SK-N-MC (cell line): ENCODE data around the gene ZDHHC20.

Experiments
- DNase-seq: peaks from one replicate; pipeline ENCODE4 v3.0.0-alpha.2; 2011; ENCODE audit warnings: low read depth, low spot score
- H3K27ac ChIP-seq: fragments of 200-600 bp; sonication (generic); 2 replicates; pipeline ENCODE4 v1.5.1; 2016; ENCODE audit warnings: mixed run types
- H3K36me3 ChIP-seq: fragments of 200-600 bp; sonication (generic); 2 replicates; pipeline ENCODE4 v1.6.1; 2017; ENCODE audit warnings: antibody characterized with exemption, low read length, mixed read lengths; ENCODE audit not compliant: insufficient read depth
- H3K4me3 ChIP-seq: fragments of 200-600 bp; sonication (generic); 2 replicates; pipeline ENCODE4 v1.5.1; 2016
- H3K9ac ChIP-seq: fragments of 200-600 bp; sonication (generic); 2 replicates; pipeline ENCODE4 v1.8.0; 2017; ENCODE audit warnings: mixed run types, mixed read lengths; ENCODE audit not compliant: insufficient read length
- H3K9me3 ChIP-seq: fragments of 200-600 bp; sonication (generic); 2 replicates; pipeline ENCODE4 v1.6.1; 2017; ENCODE audit warnings: low read depth, mild to moderate bottlenecking, antibody characterized with exemption, low read length, moderate library complexity, mixed read lengths
- EZH2 ChIP-seq: fragments of 200-600 bp; sonication (generic); IDR thresholded peaks from one replicate; pipeline ENCODE4 v1.6.1; 2017; ENCODE audit warnings: antibody characterized with exemption
- FOXP2 ChIP-seq: optimal IDR thresholded peaks from 2 replicates; pipeline ENCODE3; 2011; ENCODE audit warnings: mild to moderate bottlenecking, moderate library complexity; ENCODE audit not compliant: insufficient read depth; ENCODE audit errors: extremely low read length, control extremely low read depth
- POLR2AphosphoS5 ChIP-seq: IDR thresholded peaks from 2 replicates; pipeline ENCODE4 v1.6.1; 2012; ENCODE audit warnings: mild to moderate bottlenecking, low read depth, low read length, borderline replicate concordance

The ZDHHC20 gene

GRCh38 chr13:21328201-21328600 lies 130.9 kb downstream of the ZDHHC20 start:
- peak overlapping the region; percentile 40; the same call in 1 of the 2 replicates for H3K4me3 ChIP-seq
- no peak overlapping the region for H3K9ac ChIP-seq
- no peaks in the 10 kb centered on the region for H3K36me3 ChIP-seq
- no peak overlapping the region for H3K27ac ChIP-seq
- TF ChIP-seq FOXP2 (no peak), POLR2AphosphoS5 (no peak), EZH2 (no peak)
- H3K9me3 ChIP-seq, result no peaks in the 10 kb centered on the region
- DNase-seq, result no peak

GRCh38 chr13:21326155-21327031 lies 132.7 kb downstream of the ZDHHC20 start:
- Histone ChIP-seq H3K27ac (peak overlapping the region; percentile 38; the same call in 1 of the 2 replicates), H3K36me3 (no peaks in the 10 kb centered on the region), H3K4me3 (peak overlapping the region; percentile 71), H3K9ac (no peak overlapping the region), H3K9me3 (no peaks in the 10 kb centered on the region)
- DNase-seq, result peak; percentile 63
- TF ChIP-seq EZH2 (no peak), FOXP2 (peak; percentile 67)

- no peak overlapping the region for H3K27ac ChIP-seq
- no peak overlapping the region for H3K9ac ChIP-seq
- no peaks in the 10 kb centered on the region for H3K36me3 ChIP-seq
- H3K9me3 ChIP-seq, result no peaks in the 10 kb centered on the region
- DNase-seq, result no peak
- H3K4me3 ChIP-seq, result no peak overlapping the region
- TF ChIP-seq FOXP2 (no peak), EZH2 (no peak), POLR2AphosphoS5 (no peak)
Observed at GRCh38 chr13:21324803-21325202, 134.3 kb downstream of the ZDHHC20 start.

GRCh38 chr13:21322988-21323387 lies 136.1 kb downstream of the ZDHHC20 start:
- Histone ChIP-seq H3K27ac (no peak overlapping the region), H3K9ac (no peak overlapping the region), H3K9me3 (no peaks in the 10 kb centered on the region), H3K36me3 (no peaks in the 10 kb centered on the region), H3K4me3 (no peak overlapping the region)
- TF ChIP-seq POLR2AphosphoS5 (no peak), FOXP2 (no peak), EZH2 (no peak)
- DNase-seq, result no peak
